Central memory CD4-positive, alpha-beta T cell (primary cell): Measurements from ENCODE around the gene RAPGEFL1.
A peak's percentile ranks its signal among the peaks of the same experiment; 100 is the strongest.
"Not testable (repeated sequence)": the region's sequence is repeated elsewhere in the genome, so short reads cannot be mapped to it uniquely, and the experiment has no call there.

Experiments
- DNase-seq: peaks from one replicate; pipeline ENCODE4 v3.0.0; 2022

The RAPGEFL1 gene

GRCh38 chr17:40175928-40176753 is 1.1 kb upstream of the RAPGEFL1 start:
- DNase-seq: no peak

GRCh38 chr17:40176754-40177110 is 538 bp upstream of the RAPGEFL1 start:
- DNase-seq: no peak

- no peak for DNase-seq
Measured at GRCh38 chr17:40178021-40178601, 841 bp downstream of the RAPGEFL1 start.

- DNase-seq: no peak
Measured at GRCh38 chr17:40178660-40179059, 1.4 kb downstream of the RAPGEFL1 start.

GRCh38 chr17:40179923-40180659 is 2.8 kb downstream of the RAPGEFL1 start:
- DNase-seq: no peak

- no peak for DNase-seq
Measured at GRCh38 chr17:40180694-40181093, 3.4 kb downstream of the RAPGEFL1 start.

- no peak for DNase-seq
Measured at GRCh38 chr17:40181205-40181604, 3.9 kb downstream of the RAPGEFL1 start.

GRCh38 chr17:40182606-40183005 is 5.3 kb downstream of the RAPGEFL1 start:
- DNase-seq: no peak

GRCh38 chr17:40187238-40187637 is 10.0 kb downstream of the RAPGEFL1 start:
- no peak for DNase-seq

- DNase-seq: no peak
Measured at GRCh38 chr17:40188694-40189093, 11.4 kb downstream of the RAPGEFL1 start.

GRCh38 chr17:40190197-40191021 is 13.1 kb downstream of the RAPGEFL1 start:
- DNase-seq: no peak

- DNase-seq: peak; percentile 50
Measured at GRCh38 chr17:40191237-40192208, 14.3 kb downstream of the RAPGEFL1 start.

GRCh38 chr17:40192961-40193360 is 15.7 kb downstream of the RAPGEFL1 start:
- DNase-seq: no peak

GRCh38 chr17:40194821-40195220 is 17.6 kb downstream of the RAPGEFL1 start:
- DNase-seq: no peak

GRCh38 chr17:40197550-40197949 is 20.3 kb downstream of the RAPGEFL1 start:
- DNase-seq: no peak

GRCh38 chr17:40197965-40198456 is 20.7 kb downstream of the RAPGEFL1 start:
- not testable (repeated sequence) for DNase-seq

- no peak for DNase-seq
Measured at GRCh38 chr17:40198576-40198975, 21.3 kb downstream of the RAPGEFL1 start.

GRCh38 chr17:40203131-40203530 is 25.9 kb downstream of the RAPGEFL1 start:
- DNase-seq: no peak

GRCh38 chr17:40206193-40206592 is 28.9 kb downstream of the RAPGEFL1 start:
- not testable (repeated sequence) for DNase-seq

- DNase-seq: no peak
Measured at GRCh38 chr17:40209404-40210093, 32.3 kb downstream of the RAPGEFL1 start.

- DNase-seq: not testable (repeated sequence)
Measured at GRCh38 chr17:40213914-40214313, 36.6 kb downstream of the RAPGEFL1 start.
